ENCODE measurements around the gene EPOP. TPM values are rescaled to one million over a fixed set of nuclear protein-coding genes. Genes with fewer than 3 reads are reported as not detected.

Gene EPOP
- total and polyA plus RNA-seq, 2 of the 13 experiments (the other 11 are each of a cell fraction or from before 2014, with no cell fraction given): 14.7 to 37.8 TPM

GRCh38 chr17:38674014-38674748 is 576 bp downstream of the EPOP start (continued):
- no peak; the same call in 1 of the 2 replicates for TF ChIP-seq TERF1 (CRISPR knock-in tag; IDR thresholded peaks at IDR 0.05)
- no peak for TF ChIP-seq CCAR2 (optimal IDR thresholded peaks at IDR 0.05; ENCODE audit: low read depth, low read length)
- TF ChIP-seq, protein P1, sequence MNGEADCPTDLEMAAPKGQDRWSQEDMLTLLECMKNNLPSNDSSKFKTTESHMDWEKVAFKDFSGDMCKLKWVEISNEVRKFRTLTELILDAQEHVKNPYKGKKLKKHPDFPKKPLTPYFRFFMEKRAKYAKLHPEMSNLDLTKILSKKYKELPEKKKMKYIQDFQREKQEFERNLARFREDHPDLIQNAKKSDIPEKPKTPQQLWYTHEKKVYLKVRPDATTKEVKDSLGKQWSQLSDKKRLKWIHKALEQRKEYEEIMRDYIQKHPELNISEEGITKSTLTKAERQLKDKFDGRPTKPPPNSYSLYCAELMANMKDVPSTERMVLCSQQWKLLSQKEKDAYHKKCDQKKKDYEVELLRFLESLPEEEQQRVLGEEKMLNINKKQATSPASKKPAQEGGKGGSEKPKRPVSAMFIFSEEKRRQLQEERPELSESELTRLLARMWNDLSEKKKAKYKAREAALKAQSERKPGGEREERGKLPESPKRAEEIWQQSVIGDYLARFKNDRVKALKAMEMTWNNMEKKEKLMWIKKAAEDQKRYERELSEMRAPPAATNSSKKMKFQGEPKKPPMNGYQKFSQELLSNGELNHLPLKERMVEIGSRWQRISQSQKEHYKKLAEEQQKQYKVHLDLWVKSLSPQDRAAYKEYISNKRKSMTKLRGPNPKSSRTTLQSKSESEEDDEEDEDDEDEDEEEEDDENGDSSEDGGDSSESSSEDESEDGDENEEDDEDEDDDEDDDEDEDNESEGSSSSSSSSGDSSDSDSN (CRISPR knock-in tag; IDR thresholded peaks at IDR 0.05): peak; percentile 85
- no peak; the same call in 1 of the 2 replicates for TF ChIP-seq MTF2 (CRISPR knock-in tag; IDR thresholded peaks at IDR 0.05; ENCODE audit: borderline replicate concordance)
- TF ChIP-seq HNF4A (CRISPR knock-in tag; IDR thresholded peaks at IDR 0.05): no peak
- TF ChIP-seq ZNF672 (CRISPR knock-in tag; IDR thresholded peaks at IDR 0.05): no peak
- TF ChIP-seq, protein P2, sequence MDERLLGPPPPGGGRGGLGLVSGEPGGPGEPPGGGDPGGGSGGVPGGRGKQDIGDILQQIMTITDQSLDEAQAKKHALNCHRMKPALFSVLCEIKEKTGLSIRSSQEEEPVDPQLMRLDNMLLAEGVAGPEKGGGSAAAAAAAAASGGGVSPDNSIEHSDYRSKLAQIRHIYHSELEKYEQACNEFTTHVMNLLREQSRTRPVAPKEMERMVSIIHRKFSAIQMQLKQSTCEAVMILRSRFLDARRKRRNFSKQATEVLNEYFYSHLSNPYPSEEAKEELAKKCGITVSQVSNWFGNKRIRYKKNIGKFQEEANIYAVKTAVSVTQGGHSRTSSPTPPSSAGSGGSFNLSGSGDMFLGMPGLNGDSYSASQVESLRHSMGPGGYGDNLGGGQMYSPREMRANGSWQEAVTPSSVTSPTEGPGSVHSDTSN (CRISPR knock-in tag; IDR thresholded peaks at IDR 0.05): no peak
- no peak for TF ChIP-seq KLF16 (CRISPR knock-in tag; IDR thresholded peaks at IDR 0.05)
- TF ChIP-seq MBNL3 (CRISPR knock-in tag; conservative IDR thresholded peaks at IDR 0.05): no peak
- TF ChIP-seq, protein P3, sequence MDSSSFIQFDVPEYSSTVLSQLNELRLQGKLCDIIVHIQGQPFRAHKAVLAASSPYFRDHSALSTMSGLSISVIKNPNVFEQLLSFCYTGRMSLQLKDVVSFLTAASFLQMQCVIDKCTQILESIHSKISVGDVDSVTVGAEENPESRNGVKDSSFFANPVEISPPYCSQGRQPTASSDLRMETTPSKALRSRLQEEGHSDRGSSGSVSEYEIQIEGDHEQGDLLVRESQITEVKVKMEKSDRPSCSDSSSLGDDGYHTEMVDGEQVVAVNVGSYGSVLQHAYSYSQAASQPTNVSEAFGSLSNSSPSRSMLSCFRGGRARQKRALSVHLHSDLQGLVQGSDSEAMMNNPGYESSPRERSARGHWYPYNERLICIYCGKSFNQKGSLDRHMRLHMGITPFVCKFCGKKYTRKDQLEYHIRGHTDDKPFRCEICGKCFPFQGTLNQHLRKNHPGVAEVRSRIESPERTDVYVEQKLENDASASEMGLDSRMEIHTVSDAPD (CRISPR knock-in tag; IDR thresholded peaks at IDR 0.05): no peak
- TF ChIP-seq ZSCAN20 (CRISPR knock-in tag; IDR thresholded peaks at IDR 0.05; ENCODE audit: borderline replicate concordance): no peak; the same call in 1 of the 2 replicates
- no peak for TF ChIP-seq ZNF782 (CRISPR knock-in tag; IDR thresholded peaks at IDR 0.05; ENCODE audit: borderline replicate concordance)
- TF ChIP-seq ZNF703 (CRISPR knock-in tag; IDR thresholded peaks at IDR 0.05; ENCODE audit: borderline replicate concordance): no peak
- no peak for TF ChIP-seq ZUFSP (CRISPR knock-in tag; IDR thresholded peaks at IDR 0.05; ENCODE audit: borderline replicate concordance)
- no peak for TF ChIP-seq CAMTA2 (CRISPR knock-in tag; IDR thresholded peaks at IDR 0.05; ENCODE audit: borderline replicate concordance)
- no peak for TF ChIP-seq ZNF292 (CRISPR knock-in tag; IDR thresholded peaks at IDR 0.05; ENCODE audit: borderline replicate concordance, low read depth)
- TF ChIP-seq ZBTB7A (CRISPR knock-in tag; IDR thresholded peaks at IDR 0.05): peak; percentile 77; the same call in 1 of the 2 replicates
- TF ChIP-seq, protein P4, sequence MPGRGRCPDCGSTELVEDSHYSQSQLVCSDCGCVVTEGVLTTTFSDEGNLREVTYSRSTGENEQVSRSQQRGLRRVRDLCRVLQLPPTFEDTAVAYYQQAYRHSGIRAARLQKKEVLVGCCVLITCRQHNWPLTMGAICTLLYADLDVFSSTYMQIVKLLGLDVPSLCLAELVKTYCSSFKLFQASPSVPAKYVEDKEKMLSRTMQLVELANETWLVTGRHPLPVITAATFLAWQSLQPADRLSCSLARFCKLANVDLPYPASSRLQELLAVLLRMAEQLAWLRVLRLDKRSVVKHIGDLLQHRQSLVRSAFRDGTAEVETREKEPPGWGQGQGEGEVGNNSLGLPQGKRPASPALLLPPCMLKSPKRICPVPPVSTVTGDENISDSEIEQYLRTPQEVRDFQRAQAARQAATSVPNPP (CRISPR knock-in tag; IDR thresholded peaks at IDR 0.05): no peak
- TF ChIP-seq ZNF549 (CRISPR knock-in tag; IDR thresholded peaks at IDR 0.05): no peak
- TF ChIP-seq RXRB (CRISPR knock-in tag; IDR thresholded peaks at IDR 0.05; ENCODE audit: borderline replicate concordance): no peak
